ENCODE results near the gene TARDBP. TPM values are rescaled to one million over a fixed set of nuclear protein-coding genes. Genes with fewer than 3 reads are reported as not detected.

Gene TARDBP
- total and polyA plus RNA-seq, 9 of the 15 experiments (the other 6 are each of a cell fraction or from before 2014, with no cell fraction given) = 122 to 515 (median 243) TPM

DNA sequence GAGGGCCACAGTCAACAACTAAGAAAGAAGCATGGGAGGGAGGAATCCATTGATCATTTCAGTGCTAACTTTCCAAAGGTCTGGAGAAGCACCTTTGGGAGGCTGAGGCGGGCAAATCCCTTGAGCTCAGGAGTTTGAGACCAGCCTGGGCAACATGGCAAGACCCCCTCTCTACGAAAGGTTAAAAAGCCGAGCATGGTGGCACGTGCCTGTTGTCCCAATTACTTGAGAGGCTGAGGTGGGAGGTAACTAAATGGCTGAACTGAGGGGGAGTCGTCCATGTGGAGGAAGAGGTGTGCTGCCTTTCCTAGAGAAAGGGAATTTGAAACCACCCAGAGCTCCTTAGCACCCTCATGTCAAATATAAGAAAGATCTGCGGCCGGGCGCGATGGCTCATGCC is 18.4 kb downstream of the TARDBP start (continued):
- TF ChIP-seq, protein P1, sequence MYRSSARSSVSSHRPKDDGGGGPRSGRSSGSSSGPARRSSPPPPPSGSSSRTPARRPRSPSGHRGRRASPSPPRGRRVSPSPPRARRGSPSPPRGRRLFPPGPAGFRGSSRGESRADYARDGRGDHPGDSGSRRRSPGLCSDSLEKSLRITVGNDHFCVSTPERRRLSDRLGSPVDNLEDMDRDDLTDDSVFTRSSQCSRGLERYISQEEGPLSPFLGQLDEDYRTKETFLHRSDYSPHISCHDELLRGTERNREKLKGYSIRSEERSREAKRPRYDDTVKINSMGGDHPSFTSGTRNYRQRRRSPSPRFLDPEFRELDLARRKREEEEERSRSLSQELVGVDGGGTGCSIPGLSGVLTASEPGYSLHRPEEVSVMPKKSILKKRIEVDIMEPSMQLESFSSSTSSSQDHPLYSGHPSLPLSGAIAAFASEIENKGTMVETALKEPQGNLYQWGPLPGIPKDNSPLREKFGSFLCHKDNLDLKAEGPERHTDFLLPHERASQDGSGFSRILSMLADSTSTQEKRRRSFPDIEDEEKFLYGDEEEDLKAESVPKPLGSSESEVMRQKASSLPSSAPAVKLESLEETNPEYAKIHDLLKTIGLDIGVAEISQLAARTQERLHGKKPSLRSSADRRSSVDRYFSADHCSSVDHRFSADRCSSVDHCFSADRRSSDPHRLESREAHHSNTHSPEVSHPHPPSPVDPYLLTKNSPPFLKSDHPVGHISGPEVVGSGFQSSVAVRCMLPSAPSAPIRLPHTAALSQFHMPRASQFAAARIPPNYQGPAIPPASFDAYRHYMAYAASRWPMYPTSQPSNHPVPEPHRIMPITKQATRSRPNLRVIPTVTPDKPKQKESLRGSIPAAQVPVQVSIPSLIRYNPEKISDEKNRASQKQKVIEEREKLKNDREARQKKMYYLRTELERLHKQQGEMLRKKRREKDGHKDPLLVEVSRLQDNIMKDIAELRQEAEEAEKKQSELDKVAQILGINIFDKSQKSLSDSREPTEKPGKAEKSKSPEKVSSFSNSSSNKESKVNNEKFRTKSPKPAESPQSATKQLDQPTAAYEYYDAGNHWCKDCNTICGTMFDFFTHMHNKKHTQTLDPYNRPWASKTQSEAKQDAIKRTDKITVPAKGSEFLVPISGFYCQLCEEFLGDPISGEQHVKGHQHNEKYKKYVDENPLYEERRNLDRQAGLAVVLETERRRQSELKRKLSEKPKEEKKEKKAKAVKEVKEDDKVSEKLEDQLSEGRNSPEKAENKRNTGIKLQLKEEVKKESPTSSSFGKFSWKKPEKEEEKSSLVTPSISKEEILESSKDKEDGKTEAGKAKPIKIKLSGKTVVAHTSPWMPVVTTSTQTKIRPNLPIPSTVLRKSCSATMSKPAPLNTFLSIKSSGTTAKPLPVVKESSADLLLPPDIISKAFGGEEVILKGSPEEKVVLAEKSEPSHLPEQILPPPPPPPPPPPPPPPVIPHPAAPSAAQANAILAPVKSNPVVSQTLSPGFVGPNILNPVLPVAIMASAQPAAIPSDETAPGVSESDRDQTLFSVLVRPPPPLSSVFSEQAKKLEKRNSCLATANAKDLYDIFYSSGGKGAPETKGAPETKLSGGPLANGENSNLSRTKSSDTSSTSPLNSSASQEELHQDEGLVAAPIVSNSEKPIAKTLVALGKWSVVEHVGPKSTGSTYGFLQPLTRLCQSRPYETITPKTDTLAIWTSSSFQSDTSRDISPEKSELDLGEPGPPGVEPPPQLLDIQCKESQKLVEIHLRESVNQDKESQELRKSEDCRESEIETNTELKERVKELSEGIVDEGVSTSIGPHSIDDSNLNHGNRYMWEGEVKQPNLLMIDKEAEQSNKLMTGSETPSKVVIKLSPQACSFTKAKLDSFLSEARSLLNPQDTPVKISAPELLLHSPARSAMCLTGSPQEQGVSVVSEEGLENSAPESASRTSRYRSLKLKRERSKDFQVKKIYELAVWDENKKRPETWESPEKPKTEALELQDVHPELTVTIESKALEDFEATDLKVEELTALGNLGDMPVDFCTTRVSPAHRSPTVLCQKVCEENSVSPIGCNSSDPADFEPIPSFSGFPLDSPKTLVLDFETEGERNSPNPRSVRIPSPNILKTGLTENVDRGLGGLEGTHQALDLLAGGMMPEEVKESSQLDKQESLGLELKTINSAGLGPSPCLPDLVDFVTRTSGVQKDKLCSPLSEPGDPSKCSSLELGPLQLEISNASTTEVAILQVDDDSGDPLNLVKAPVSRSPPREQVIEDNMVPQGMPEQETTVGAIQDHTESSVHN (IDR thresholded peaks at IDR 0.05; ENCODE audit: borderline replicate concordance in 1 of 2, low read depth in 1 of 2) = no peak
- TF ChIP-seq, protein P2, sequence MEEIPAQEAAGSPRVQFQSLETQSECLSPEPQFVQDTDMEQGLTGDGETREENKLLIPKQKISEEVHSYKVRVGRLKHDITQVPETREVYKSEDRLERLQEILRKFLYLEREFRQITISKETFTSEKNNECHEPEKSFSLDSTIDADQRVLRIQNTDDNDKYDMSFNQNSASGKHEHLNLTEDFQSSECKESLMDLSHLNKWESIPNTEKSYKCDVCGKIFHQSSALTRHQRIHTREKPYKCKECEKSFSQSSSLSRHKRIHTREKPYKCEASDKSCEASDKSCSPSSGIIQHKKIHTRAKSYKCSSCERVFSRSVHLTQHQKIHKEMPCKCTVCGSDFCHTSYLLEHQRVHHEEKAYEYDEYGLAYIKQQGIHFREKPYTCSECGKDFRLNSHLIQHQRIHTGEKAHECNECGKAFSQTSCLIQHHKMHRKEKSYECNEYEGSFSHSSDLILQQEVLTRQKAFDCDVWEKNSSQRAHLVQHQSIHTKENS (CRISPR knock-in tag; IDR thresholded peaks at IDR 0.05) = no peak
- TF ChIP-seq ZNF431 (CRISPR knock-in tag; IDR thresholded peaks at IDR 0.05) (no peak), FOXP1 (CRISPR knock-in tag; IDR thresholded peaks at IDR 0.05) (no peak), FOXJ3 (CRISPR knock-in tag; IDR thresholded peaks at IDR 0.05) (no peak), ASH1L (IDR thresholded peaks at IDR 0.05; ENCODE audit: borderline replicate concordance, low read depth, partially characterized antibody) (no peak), GTF2F1 (IDR thresholded peaks at IDR 0.05; ENCODE audit: low read depth, low read length) (no peak)

All from K562 (cell line).